A673 (cell line): ENCODE data around the gene SATB2. TPM values are rescaled to one million over a fixed set of nuclear protein-coding genes. Genes with fewer than 3 reads are reported as not detected.

Experiments
- BruUV-seq: library from RNA; stranded (reverse); fragments of 400-500 nt; replicated peaks from 2 replicates; lab custom pipeline; 2021; lab: Mats Ljungman, UMichigan
- CTCF ChIA-PET: fragments of 300-600 bp; sonication (Branson Sonifier 250); formaldehyde crosslinking; loops from one replicate; lab custom pipeline; 2022; ENCODE audit warnings: antibody characterized with exemption; lab: Charles Lee
- POLR2A ChIA-PET: fragments of 300-600 bp; sonication (Branson Sonifier 250); formaldehyde crosslinking; loops from one replicate; lab custom pipeline; 2022; ENCODE audit warnings: antibody characterized with exemption; ENCODE audit not compliant: low non-redundant PET; lab: Charles Lee
- DNase-seq: peaks from one replicate; pipeline ENCODE4 v3.0.0-alpha.2; 2015; ENCODE audit warnings: low spot score
- H3K27ac ChIP-seq: fragments of 200-600 bp; sonication (generic); 2 replicates; pipeline ENCODE4 v1.5.1; 2016; ENCODE audit warnings: mixed run types, low read depth, mild to moderate bottlenecking, mixed read lengths, antibody characterized with exemption, low read length; ENCODE audit not compliant: poor library complexity, severe bottlenecking
- H3K27me3 ChIP-seq: fragments of 200-600 bp; sonication (generic); replicated peaks from 2 replicates; pipeline ENCODE4 v1.6.1; 2017; ENCODE audit warnings: mixed run types, low read depth, mild to moderate bottlenecking, mixed read lengths, antibody characterized with exemption, low read length; ENCODE audit not compliant: insufficient read depth, poor library complexity
- H3K36me3 ChIP-seq: fragments of 200-600 bp; sonication (generic); 2 replicates; pipeline ENCODE4 v1.6.1; 2016; ENCODE audit warnings: mixed run types, mild to moderate bottlenecking, mixed read lengths, antibody characterized with exemption, low read length; ENCODE audit not compliant: insufficient read depth, poor library complexity, severe bottlenecking
- H3K4me1 ChIP-seq: fragments of 200-600 bp; sonication (generic); 2 replicates; pipeline ENCODE4 v1.6.1; 2017; ENCODE audit warnings: mixed run types, mild to moderate bottlenecking, mixed read lengths, antibody characterized with exemption, low read length; ENCODE audit not compliant: insufficient read depth, poor library complexity, severe bottlenecking
- H3K4me3 ChIP-seq: fragments of 200-600 bp; sonication (generic); 2 replicates; pipeline ENCODE4 v1.5.1; 2016; ENCODE audit warnings: low read depth, mixed run types, mild to moderate bottlenecking, mixed read lengths, low read length; ENCODE audit not compliant: poor library complexity, severe bottlenecking
- H3K9me3 ChIP-seq: fragments of 200-600 bp; sonication (generic); 2 replicates; pipeline ENCODE4 v1.6.1; 2016; ENCODE audit warnings: mixed run types, low read depth, mild to moderate bottlenecking, mixed read lengths, antibody characterized with exemption, low read length; ENCODE audit not compliant: poor library complexity, severe bottlenecking
- EZH2 ChIP-seq: fragments of 200-600 bp; sonication (generic); IDR thresholded peaks from 2 replicates; pipeline ENCODE4 v1.6.1; 2017; ENCODE audit warnings: borderline replicate concordance, low read depth, mild to moderate bottlenecking, mixed read lengths, antibody characterized with exemption, low read length; ENCODE audit not compliant: poor library complexity, severe bottlenecking
- intact Hi-C: fragments of 100-400 bp; cut with micrococcal nuclease; formaldehyde crosslinking; loops from one replicate; pipeline ENCODE4 v1.10.0; 2022; ENCODE audit not compliant: unreplicated experiment
- total RNA-seq: library from RNA; stranded (reverse); gene quantifications from 2 replicates; pipeline ENCODE4 v1.2.3, GENCODE V29; 2021
- TF ChIP-seq, protein P1 (sequence below): fragments of 300-800, 200-600 bp; sonication (generic); conservative IDR thresholded peaks from 2 replicates; pipeline ENCODE4 v1.5.1; 2017; ENCODE audit warnings: low read depth, mild to moderate bottlenecking, antibody characterized with exemption, low read length, moderate library complexity, mixed read lengths

Gene SATB2
- total RNA-seq, 1 experiment from 2014 or later: 23.2 TPM

DNA sequence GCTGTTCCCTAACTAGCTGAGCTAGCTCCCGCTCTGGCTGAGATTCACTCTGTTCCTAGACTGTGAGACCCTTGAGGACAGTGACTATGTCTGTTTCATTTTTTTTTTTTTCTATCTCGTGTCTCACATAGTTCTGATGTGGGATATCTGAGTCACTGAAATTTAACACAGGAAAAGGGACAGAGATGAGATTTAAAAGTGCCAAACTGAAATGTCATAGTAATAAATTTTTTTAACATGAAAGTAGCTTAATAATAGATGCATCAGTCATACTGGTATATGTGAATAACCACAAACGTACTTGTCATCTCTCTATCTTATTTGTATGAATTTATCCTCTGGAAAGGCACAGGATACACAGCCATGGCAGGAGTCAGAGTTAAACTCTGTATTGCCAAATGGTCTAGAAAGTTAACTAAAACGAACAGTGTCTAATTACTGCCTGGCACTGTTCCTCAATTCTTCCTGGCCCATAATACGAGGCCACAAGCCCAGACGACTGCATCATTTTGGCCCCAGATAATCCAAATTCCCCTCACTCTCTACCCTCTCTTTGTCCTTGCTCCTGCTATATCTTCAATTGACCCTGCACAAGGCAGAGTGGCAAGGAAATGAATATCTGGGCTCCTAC, 87.5 kb downstream of the SATB2 start:
- Histone ChIP-seq H3K27ac (no peak overlapping the region), H3K36me3 (no peaks in the 10 kb centered on the region), H3K27me3 (no peaks in the 10 kb centered on the region), H3K9me3 (no peaks in the 10 kb centered on the region), H3K4me1 (no peaks in the 10 kb centered on the region), H3K4me3 (no peak overlapping the region)
- ChIA-PET POLR2A (interaction anchor here (0.7 kb wide), 1 partner anchor 1872 kb away, joined by 3 read pairs; no protein-coding TSS in a partner anchor), CTCF (no interaction called here)
- no peak for TF ChIP-seq EZH2
- TF ChIP-seq, protein P1, sequence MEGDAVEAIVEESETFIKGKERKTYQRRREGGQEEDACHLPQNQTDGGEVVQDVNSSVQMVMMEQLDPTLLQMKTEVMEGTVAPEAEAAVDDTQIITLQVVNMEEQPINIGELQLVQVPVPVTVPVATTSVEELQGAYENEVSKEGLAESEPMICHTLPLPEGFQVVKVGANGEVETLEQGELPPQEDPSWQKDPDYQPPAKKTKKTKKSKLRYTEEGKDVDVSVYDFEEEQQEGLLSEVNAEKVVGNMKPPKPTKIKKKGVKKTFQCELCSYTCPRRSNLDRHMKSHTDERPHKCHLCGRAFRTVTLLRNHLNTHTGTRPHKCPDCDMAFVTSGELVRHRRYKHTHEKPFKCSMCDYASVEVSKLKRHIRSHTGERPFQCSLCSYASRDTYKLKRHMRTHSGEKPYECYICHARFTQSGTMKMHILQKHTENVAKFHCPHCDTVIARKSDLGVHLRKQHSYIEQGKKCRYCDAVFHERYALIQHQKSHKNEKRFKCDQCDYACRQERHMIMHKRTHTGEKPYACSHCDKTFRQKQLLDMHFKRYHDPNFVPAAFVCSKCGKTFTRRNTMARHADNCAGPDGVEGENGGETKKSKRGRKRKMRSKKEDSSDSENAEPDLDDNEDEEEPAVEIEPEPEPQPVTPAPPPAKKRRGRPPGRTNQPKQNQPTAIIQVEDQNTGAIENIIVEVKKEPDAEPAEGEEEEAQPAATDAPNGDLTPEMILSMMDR: no peak
- BruUV-seq: no TSS peak
- DNase-seq: no peak
- intact Hi-C loops: no loop called here

DNA sequence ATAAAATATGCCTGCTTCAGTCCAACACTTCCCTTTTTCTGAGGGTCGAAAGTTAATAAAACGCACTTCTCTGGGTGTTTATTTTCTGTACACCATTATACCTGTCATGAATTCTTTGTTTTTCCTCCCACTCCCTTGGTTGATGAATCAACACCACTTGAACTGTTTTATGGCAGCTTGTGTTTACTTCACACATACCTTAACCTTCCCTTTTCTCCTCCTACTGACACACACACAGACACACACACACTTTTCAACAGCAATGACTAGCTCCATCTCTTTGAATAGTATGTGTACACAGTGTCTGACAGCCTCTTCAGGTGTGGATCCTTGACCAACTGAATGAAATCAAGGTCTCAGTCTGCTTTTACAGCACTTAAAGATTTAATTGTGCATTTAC, 91.3 kb downstream of the SATB2 start:
- Histone ChIP-seq H3K27ac (no peak overlapping the region), H3K4me3 (no peak overlapping the region), H3K36me3 (no peaks in the 10 kb centered on the region), H3K27me3 (no peaks in the 10 kb centered on the region), H3K9me3 (no peaks in the 10 kb centered on the region), H3K4me1 (no peaks in the 10 kb centered on the region)
- intact Hi-C loops: loop anchor here (5.0 kb wide), 1 partner anchor 91 kb away; the partner anchor contains the start of gene SATB2
- no peak for DNase-seq
- BruUV-seq: no TSS peak
- ChIA-PET POLR2A (no interaction called here), CTCF (no interaction called here)
- TF ChIP-seq, protein P1: no peak
- TF ChIP-seq EZH2: no peak

DNA sequence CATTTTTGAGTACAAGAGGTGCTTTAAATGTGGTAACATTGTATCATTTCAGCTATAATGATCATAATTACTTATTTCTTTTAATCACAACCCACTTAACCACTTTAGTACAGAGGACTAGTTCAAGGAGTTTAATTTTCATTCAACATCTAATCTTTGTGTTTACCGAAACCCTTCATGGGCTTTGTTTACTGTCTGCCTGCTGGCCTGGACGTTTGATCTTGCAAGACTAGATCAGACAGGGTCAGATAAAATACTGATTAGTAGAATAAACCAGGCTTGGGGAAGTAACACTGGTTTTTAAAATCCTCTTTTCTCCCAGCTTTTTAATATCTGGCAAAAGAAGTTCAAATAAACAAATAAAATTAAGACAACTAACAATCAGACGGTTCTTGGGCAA, 93.6 kb downstream of the SATB2 start:
- ChIA-PET POLR2A (no interaction called here), CTCF (no interaction called here)
- DNase-seq: no peak
- Histone ChIP-seq H3K27me3 (no peaks in the 10 kb centered on the region), H3K36me3 (no peaks in the 10 kb centered on the region), H3K4me1 (no peaks in the 10 kb centered on the region), H3K27ac (no peak overlapping the region), H3K4me3 (no peak overlapping the region), H3K9me3 (no peaks in the 10 kb centered on the region)
- TF ChIP-seq, protein P1: no peak
- TF ChIP-seq EZH2: no peak
- intact Hi-C loops: no loop called here
- BruUV-seq: no TSS peak
